Measurements from ENCODE around the gene BMPR1B.

BMPR1B gene

GRCh38 chr4:94918543-94918942 lies 160.8 kb downstream of the BMPR1B start:
- DNase-seq: no peak

DNA sequence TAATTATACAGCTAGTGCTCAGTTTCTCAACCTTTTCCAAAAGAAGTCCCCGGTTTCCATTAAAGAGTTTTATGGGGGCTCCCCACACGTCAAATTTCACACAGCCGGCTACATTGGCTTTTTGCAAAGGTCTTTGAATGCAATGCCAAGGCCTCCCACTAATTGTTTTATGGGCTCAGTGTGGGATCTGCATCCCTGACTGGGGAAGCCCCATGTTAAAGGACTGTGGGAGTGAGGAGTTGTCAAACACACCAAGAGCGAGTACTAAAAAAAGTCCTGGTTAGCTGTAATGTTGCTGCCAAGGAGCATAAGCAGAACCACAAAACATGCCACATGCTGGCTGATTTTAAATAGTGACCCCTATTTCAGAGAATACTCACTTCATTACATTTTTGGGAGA lies 162.6 kb downstream of the BMPR1B start:
- DNase-seq: no peak

DNA sequence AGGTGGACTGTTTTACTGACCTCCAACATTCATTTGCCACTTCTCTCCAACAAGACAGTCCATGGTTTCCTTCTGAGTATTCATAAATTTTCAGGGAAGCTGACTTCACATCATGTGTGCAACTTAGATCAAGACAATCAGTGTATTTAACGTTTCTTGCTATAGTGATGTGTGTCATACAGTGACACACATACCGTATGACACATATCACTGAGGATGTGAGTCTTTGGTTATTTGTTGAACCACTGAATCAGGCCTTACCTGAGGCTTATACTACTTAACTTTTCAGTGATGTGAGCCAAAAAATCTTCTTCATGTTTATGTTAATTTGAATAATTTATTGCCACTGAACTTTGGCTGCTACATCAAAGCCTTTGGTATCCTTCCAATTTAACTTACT lies 166.8 kb downstream of the BMPR1B start:
- DNase-seq: no peak

GRCh38 chr4:94925764-94926347 lies 168.1 kb downstream of the BMPR1B start:
- DNase-seq: no peak

DNA sequence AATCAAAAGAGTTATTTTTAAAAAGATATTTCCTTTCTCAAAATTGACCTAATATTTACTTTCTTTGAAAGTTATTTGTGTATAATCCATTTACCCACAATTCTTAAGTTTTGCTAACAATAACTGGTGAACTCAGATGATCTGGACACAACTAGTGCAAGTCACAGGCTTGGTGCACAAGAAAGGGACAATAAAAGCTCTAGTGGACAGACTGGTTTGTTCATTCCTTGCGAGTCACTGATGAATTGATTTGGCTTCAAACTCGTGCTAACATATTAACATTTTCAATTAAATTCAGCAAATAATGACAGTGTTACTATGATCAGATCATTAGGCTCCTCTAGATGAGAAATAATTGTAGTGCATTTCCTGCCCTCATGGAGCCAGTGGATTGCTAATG lies 169.2 kb downstream of the BMPR1B start:
- DNase-seq: no peak

- no peak for DNase-seq
Measured at GRCh38 chr4:94927696-94928095, 169.9 kb downstream of the BMPR1B start.

DNA sequence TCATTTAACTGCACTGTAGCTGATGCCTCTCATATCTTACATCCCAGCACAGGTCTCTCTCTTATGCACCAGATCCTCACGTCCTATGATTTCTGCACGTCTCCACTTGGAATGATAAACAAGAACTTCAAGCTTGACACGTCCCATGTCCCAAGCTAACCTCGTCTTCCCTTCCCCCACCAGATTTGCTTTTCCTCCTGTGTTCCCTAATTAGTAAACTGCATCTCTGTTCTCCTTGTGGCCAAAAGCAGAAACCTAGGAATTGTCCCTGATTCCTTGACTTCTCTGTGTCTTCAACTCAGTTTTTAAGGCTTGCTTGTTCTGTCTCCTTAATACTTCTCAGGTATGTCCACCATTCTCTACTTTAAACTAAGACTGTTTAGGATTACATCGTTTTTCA lies 171.9 kb downstream of the BMPR1B start:
- DNase-seq: no peak

- DNase-seq: no peak
Measured at GRCh38 chr4:94931626-94932025, 173.9 kb downstream of the BMPR1B start.

GRCh38 chr4:94932366-94932765 lies 174.6 kb downstream of the BMPR1B start:
- DNase-seq: no peak

- no peak for DNase-seq
Measured at GRCh38 chr4:94933799-94934198, 176.0 kb downstream of the BMPR1B start.

GRCh38 chr4:94934201-94934600 lies 176.4 kb downstream of the BMPR1B start:
- no peak for DNase-seq

DNA sequence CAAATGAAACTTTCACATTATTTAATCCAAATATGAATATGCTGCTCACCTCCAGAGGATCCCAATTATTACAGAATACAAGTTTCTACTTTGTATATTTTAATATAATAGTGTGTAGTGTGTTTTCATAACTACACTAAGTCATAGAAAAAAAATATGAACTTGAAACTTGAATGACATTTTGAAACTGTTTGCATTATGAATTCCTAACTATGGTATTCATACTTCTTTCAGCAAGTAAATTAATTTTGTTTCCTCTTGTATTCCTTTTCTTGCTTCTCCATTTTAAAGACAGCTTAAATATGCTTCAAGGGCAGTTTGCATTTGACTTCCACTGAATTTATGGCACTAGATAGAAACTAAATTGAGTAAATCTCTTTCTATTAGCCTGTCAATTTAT lies 177.1 kb downstream of the BMPR1B start:
- DNase-seq: no peak

DNA sequence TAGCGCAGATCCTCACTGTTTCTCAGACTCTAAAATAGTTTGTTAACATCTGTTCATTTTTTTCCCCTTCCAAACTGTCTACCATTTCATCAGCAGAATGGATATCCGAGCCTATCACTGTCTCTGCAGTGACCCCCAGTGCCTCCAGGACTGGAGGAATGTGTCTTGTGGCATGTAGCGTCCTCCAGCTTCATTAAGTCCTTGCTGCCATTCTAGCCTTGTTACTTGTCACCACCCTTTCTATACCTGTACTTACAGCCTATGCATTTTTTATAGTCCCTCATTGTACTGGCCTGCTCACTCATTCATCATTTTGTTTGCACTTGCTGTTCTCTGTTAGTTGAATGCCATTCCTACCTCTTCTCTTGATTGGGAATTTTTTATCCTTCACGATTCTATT lies 179.1 kb downstream of the BMPR1B start:
- DNase-seq: no peak

DNA sequence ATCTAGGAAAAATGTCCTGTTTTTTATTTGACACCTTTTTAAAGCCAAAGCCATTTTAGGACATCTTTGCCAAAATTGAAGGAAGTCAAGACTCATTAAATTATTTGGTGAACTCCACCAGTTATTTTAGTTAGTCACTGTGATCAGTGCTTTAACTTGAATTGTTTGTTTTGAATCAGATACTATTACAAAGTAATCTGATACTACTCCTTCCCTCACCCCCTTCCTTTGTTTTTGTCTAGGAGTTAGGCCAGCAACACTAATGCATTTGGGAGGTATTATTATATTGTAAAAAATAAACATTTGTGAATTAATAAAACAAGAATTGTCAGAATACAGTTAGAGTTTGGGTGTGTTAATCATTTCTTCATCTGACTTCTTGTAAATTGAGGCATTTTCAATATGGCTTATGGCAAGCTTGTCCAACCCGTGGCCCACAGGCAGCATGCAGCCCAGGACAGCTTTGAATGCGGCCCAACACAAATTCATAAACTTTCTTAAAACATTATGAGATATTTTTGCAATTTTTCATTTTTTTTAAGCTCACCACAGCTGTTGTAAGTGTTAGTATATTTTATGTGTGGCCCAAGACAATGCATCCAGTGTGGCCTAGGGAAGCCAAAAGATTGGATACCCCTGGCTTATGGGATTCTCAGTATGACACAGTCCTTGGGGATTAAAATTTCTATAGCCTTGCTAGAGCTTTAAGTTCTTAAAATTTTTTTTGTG lies 182.2 kb downstream of the BMPR1B start:
- DNase-seq: no peak

- DNase-seq: no peak
Measured at GRCh38 chr4:94940520-94940908, 182.8 kb downstream of the BMPR1B start.

GRCh38 chr4:94941706-94942105 lies 184.0 kb downstream of the BMPR1B start:
- DNase-seq: no peak

DNA sequence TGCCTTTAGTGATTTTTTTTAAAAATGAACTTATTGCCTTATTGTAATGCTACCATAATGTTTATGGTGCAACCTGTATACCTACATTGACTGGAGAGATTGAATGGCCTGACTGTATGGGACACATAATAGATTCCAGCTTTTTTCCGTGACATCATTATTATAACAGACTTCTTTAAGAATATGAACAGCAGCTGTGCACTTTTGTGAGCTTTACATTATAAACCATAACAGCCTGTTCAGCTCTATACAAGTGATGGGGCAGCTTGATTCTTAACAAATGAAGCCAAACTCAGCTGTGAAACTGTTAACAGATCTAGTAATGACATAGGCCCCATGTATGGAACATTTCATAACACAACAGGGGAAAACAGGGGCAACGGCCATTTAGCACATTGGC lies 187.0 kb downstream of the BMPR1B start:
- no peak for DNase-seq

- DNase-seq: no peak
Measured at GRCh38 chr4:94947681-94948108, 189.9 kb downstream of the BMPR1B start.

DNA sequence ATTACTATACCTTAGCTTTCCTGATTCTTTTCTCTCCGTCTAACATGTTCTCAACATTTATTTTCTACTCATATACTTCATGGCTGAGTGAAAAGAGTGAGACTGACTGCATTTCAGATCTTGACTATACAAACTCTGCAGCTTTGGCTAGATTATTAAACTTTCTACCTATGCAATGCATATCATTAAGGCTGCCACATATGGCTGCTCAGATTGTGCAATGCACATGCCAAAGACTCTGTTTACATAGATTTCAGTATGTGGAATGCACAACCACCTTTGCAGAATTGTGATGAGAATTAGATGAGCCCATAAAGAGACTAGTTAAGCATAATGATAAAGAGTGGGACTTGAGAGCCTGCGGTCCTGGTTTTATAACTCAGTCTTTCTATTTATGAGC lies 196.5 kb downstream of the BMPR1B start:
- DNase-seq: no peak

- DNase-seq: no peak
Measured at GRCh38 chr4:94957030-94957429, 199.3 kb downstream of the BMPR1B start.

GRCh38 chr4:94959307-94959706 lies 201.6 kb downstream of the BMPR1B start:
- no peak for DNase-seq

DNA sequence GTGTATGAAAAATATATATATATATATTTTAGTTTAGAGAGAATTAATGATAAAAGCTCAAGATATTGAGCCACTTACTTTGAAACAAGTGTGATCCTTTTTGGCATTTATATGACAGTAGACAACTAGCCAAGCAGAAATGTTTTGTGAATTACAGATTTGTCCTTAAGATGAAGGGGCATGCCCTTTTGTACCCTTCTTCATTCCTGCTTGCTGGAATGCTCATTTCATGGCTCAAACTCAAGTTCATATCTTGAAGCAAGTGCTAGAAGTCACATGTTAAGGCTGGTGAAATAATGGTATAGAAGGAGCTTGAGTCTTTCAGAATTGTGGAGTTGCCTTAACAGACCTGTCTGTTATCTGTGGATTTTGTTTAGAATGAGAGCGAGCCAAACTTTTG lies 203.0 kb downstream of the BMPR1B start:
- DNase-seq: no peak

DNA sequence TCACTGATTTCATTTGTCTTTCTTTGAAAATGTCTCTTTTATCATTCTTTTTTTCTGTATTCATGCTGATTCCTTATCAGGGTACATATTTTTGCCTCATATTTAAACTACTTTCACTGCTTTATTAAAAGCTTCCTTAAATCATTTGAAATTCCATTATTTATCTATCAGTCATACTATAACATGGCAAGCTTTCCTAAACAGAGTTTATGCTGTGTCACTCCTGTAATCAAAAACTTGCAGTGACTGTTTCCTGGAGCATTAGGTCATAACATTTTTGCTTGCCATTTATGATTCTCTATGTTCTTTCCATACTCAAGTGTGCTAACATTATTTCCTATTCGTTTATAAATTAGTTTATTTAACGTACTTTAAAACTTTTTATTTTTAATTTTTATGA lies 203.7 kb downstream of the BMPR1B start:
- DNase-seq: no peak

DNA sequence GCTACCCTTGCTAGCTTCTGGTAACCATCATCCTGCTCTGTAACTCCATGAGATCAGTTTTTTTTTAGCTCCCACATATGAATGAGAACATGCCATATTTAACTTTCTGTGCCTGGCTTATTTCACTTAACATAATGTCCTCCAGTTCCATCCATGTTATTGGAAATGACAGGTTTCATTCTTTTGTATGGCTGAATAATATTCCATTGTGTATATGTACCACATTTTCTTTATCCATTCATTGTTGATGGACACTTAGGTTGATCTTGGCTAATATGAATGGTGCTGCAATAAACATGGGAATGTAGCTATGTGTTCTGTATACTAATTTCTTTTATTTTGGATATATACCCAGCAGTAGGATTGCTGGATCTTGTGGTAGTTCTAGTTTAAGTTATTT lies 204.7 kb downstream of the BMPR1B start:
- no peak for DNase-seq

DNA sequence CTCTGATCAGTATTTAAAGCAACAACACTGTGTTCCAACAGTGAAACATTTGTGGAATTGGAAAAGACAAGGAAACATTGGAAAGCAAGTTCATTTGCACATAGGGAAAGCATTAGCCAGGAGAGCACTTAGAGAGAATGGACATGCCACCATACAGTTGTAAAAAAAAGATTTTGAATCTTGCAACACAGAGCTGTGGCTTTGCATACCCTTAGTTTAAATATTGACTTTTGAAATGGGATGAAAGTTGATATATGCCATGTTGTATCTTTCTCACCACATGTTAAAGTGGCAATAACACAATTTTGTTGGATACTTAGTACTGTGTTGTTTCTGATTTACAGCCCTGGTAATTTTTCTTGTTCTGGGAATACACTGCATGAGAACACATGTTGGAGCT lies 208.1 kb downstream of the BMPR1B start:
- DNase-seq: no peak

All from NCI-H2227 treated with DMSO at 0.1 percent for 48 hours (cell line).